Sigmoid colon (tissue), 4 donors: ENCODE measurements around the gene HCRT.

Experiments
- CTCF ChIP-seq, 4 experiments: fragments of 450-650 bp in 3 of 4; fragments of 200-600 bp in 1 of 4; IDR thresholded peaks; one replicate each; pipeline ENCODE4 v1.5.1; 2016 to 2019; ENCODE audit warnings: antibody characterized with exemption in 4 of 4, mild to moderate bottlenecking in 3 of 4, moderate library complexity in 2 of 4
- EP300 ChIP-seq, 4 donors: sonication (generic); formaldehyde crosslinking; IDR thresholded peaks; one replicate each; pipeline ENCODE4 v1.6.1; 2017; ENCODE audit warnings: antibody characterized with exemption in 4 of 4
- POLR2A ChIP-seq, 2 donors: fragments of 450-650 bp; IDR thresholded peaks; one replicate each; pipeline ENCODE4 v1.6.1; 2016; ENCODE audit warnings: antibody characterized with exemption in 2 of 2, mild to moderate bottlenecking in 2 of 2, moderate library complexity in 2 of 2
- POLR2AphosphoS5 ChIP-seq, 4 donors: sonication (generic); formaldehyde crosslinking; IDR thresholded peaks; one replicate each; pipeline ENCODE4 v1.6.1; 2017; ENCODE audit warnings: antibody characterized with exemption in 4 of 4

GRCh38 chr17:42180411-42180921 is 4.8 kb downstream of the HCRT start:
- no peak for TF ChIP-seq CTCF (IDR thresholded peaks at IDR 0.05)
- TF ChIP-seq EP300 (IDR thresholded peaks at IDR 0.05) = no peak
- TF ChIP-seq POLR2A (IDR thresholded peaks at IDR 0.05) = no peak
- no peak for TF ChIP-seq POLR2AphosphoS5 (IDR thresholded peaks at IDR 0.05)
